ENCODE results near the gene FAM222A. TPM values are rescaled to one million over a fixed set of nuclear protein-coding genes. Genes with fewer than 3 reads are reported as not detected.
A peak's percentile ranks its signal among the peaks of the same experiment; 100 is the strongest.

Gene FAM222A
- total RNA-seq, 2 experiments from 2014 or later: 0.76 to 1.0 TPM

- peaks cover 11% of the 10 kb centered on the region for H3K27me3 Mint-ChIP-seq
- H3K9me3 Mint-ChIP-seq: no peaks in the 10 kb centered on the region
- no peak overlapping the region for H3K27ac Mint-ChIP-seq
- no peak for TF ChIP-seq CTCF (IDR thresholded peaks at IDR 0.05)
- no peak for DNase-seq
- H3K4me3 Mint-ChIP-seq: no peak overlapping the region
- no peaks in the 10 kb centered on the region for H3K36me3 Mint-ChIP-seq (ENCODE audit: low read depth)
- intact Hi-C loops (cut with micrococcal nuclease): no loop called here
- ATAC-seq: no peak
- H3K4me1 Mint-ChIP-seq (ENCODE audit: low read depth): no peaks in the 10 kb centered on the region
- ChIA-PET POLR2A (no interaction called here), CTCF (interaction anchor here (1.1 to 2.0 kb wide), 2 partner anchors 41 to 137 kb away, joined by 3 to 7 read pairs; no protein-coding TSS in a partner anchor)
Observed at GRCh38 chr12:109734219-109735000, 20.8 kb downstream of the FAM222A start.

- ChIA-PET CTCF (interaction anchor here (1.1 to 2.0 kb wide), 2 partner anchors 40 to 138 kb away, joined by 3 to 7 read pairs; no protein-coding TSS in a partner anchor), POLR2A (interaction anchor here (1.0 kb wide), 1 partner anchor 21 kb away, joined by 3 read pairs; the partner anchor contains the start of gene FAM222A)
- no peaks in the 10 kb centered on the region for H3K36me3 Mint-ChIP-seq (ENCODE audit: low read depth)
- intact Hi-C loops (cut with micrococcal nuclease): no loop called here
- ATAC-seq (no peak), DNase-seq (no peak)
- no peak overlapping the region for H3K27ac Mint-ChIP-seq
- no peaks in the 10 kb centered on the region for H3K9me3 Mint-ChIP-seq
- no peak overlapping the region for H3K4me3 Mint-ChIP-seq
- peaks cover 11% of the 10 kb centered on the region for H3K27me3 Mint-ChIP-seq
- TF ChIP-seq CTCF (IDR thresholded peaks at IDR 0.05): no peak
- H3K4me1 Mint-ChIP-seq (ENCODE audit: low read depth): no peaks in the 10 kb centered on the region
Observed at GRCh38 chr12:109735051-109735521, 21.5 kb downstream of the FAM222A start.

GRCh38 chr12:109735825-109736551 is 22.4 kb downstream of the FAM222A start:
- no peak overlapping the region for H3K4me3 Mint-ChIP-seq
- no peak overlapping the region for H3K27ac Mint-ChIP-seq
- DNase-seq: peak; percentile 16
- no peaks in the 10 kb centered on the region for H3K9me3 Mint-ChIP-seq
- no peaks in the 10 kb centered on the region for H3K36me3 Mint-ChIP-seq (ENCODE audit: low read depth)
- H3K27me3 Mint-ChIP-seq: peaks cover 11% of the 10 kb centered on the region
- no peaks in the 10 kb centered on the region for H3K4me1 Mint-ChIP-seq (ENCODE audit: low read depth)
- ChIA-PET CTCF (interaction anchor here (2.0 kb wide), 1 partner anchor 139 kb away, joined by 7 read pairs; no protein-coding TSS in a partner anchor), POLR2A (interaction anchor here (0.6 to 1.0 kb wide), 4 partner anchors 22 to 181 kb away, joined by 3 to 5 read pairs (median 3); partner anchors contain the start of gene FAM222A)
- no peak for ATAC-seq
- intact Hi-C loops (cut with micrococcal nuclease): no loop called here
- no peak for TF ChIP-seq CTCF (IDR thresholded peaks at IDR 0.05)

- Mint-ChIP-seq H3K27me3 (peaks cover 11% of the 10 kb centered on the region), H3K9me3 (no peaks in the 10 kb centered on the region), H3K4me3 (no peak overlapping the region), H3K27ac (no peak overlapping the region), H3K36me3 (ENCODE audit: low read depth) (no peaks in the 10 kb centered on the region), H3K4me1 (ENCODE audit: low read depth) (no peaks in the 10 kb centered on the region)
- DNase-seq (peak; percentile 50), ATAC-seq (peak; percentile 69)
- intact Hi-C loops (cut with micrococcal nuclease): no loop called here
- TF ChIP-seq CTCF (IDR thresholded peaks at IDR 0.05): no peak
- ChIA-PET CTCF (no interaction called here), POLR2A (interaction anchor here (0.6 to 1.0 kb wide), 3 partner anchors 25 to 182 kb away, joined by 3 to 5 read pairs (median 3); no protein-coding TSS in a partner anchor)
Observed at GRCh38 chr12:109736552-109737108, 23.0 kb downstream of the FAM222A start.

Data from activated CD8-positive, alpha-beta T cell treated with anti-CD3 and anti-CD28 coated beads for 36 hours (primary cell).